Inflammatory macrophage treated with lipopolysaccharide for 4 hours (primary cell): ENCODE measurements around the gene ATXN7L1.

ENCODE experiments used
- DNase-seq: peaks from one replicate; pipeline ENCODE4 v3.0.0-alpha.2; 2020

Gene ATXN7L1

GRCh38 chr7:105775580-105775979, 100.8 kb downstream of the ATXN7L1 start:
- DNase-seq: no peak

- DNase-seq: no peak
Observed at GRCh38 chr7:105773030-105773460, 103.4 kb downstream of the ATXN7L1 start.

- peak; percentile 64 for DNase-seq
Observed at GRCh38 chr7:105769901-105770628, 106.3 kb downstream of the ATXN7L1 start.

DNA sequence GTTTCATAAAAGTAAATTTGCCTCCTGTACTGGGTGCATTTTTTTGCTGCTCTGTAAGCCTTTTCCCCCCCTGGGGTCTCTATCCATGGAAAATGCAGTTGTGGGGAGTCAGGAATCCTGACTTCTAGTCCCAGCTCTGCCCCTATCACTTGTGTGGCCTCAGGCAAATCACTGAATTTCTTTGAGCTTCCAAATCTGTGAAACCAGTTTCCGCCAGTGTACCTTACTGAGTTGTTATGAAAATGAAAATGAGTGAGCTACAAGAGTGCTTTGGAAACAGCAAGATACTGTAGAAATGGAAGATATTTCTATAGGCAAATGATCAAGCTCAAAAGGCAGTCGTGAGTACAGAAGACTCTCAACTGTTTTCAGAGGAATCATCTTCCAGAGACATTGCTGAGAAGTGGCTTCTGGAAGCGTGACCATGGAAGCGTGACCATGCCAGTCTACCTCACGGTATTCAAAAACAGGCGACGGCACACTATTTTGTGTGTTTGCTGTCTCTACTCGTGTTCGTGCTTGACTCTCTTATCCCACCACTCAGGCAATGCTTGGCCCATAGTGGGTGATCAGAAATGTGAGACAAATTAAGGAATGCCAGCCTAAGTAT, 107.4 kb downstream of the ATXN7L1 start:
- no peak for DNase-seq

GRCh38 chr7:105768117-105768516, 108.3 kb downstream of the ATXN7L1 start:
- DNase-seq: no peak

DNA sequence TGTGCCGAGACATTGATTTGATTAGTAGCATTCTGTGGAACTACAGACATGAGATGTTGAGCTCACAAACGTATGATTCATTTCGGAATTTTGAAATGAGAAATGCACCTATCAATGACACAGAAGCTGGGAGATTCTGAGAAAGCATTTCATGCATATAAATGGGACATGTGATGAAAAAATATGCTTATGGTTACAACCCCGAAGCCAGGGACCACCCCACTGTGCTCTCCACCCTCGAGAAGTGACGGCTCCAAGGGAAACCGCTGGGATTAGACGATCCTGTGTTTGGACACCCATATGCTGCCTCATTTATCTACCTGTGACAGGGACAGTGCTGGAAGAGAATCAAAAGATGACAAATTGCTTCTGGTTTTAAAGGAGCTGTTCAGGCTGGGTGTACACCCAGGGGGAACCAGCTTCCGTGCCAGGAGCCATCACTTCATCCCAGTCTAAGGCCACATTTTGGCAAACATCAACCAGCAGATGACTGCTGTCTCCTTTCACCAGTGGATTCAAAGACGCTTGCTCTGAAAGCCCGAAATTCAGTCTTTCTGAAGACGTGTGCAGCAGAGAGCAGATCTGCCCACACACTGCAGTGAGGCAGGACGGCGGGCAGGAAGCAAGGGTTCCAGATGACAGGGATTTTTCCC, 109.9 kb downstream of the ATXN7L1 start:
- DNase-seq: no peak

GRCh38 chr7:105765846-105766245, 110.6 kb downstream of the ATXN7L1 start:
- no peak for DNase-seq

- DNase-seq: no peak
Observed at GRCh38 chr7:105764506-105764905, 111.9 kb downstream of the ATXN7L1 start.

- no peak for DNase-seq
Observed at GRCh38 chr7:105760551-105761447, 115.6 kb downstream of the ATXN7L1 start.

- peak; percentile 55 for DNase-seq
Observed at GRCh38 chr7:105759670-105760550, 116.5 kb downstream of the ATXN7L1 start.

GRCh38 chr7:105756367-105756766, 120.0 kb downstream of the ATXN7L1 start:
- no peak for DNase-seq

- no peak for DNase-seq
Observed at GRCh38 chr7:105752671-105753275, 123.6 kb downstream of the ATXN7L1 start.

GRCh38 chr7:105751054-105751453, 125.3 kb downstream of the ATXN7L1 start:
- DNase-seq: no peak

DNA sequence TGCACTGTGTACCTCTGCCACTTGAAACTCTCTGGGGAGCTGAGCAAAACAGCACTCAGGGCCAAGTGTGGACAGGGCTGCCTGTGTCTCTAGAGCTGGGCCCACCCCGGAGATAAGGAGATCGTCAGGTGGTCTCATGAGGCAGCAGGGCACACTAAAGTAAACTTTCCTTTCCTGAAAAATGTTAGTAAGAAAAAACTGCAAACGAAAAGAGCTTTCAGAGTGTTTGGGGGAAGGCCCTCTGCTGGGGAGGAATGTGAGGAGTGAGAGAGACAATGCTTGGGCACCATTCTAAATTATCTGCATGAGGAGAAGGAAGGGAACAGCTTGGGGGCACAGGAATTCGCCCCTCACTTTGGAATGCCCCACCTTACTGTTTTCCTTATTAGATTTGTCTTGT, 127.7 kb downstream of the ATXN7L1 start:
- DNase-seq: no peak

DNA sequence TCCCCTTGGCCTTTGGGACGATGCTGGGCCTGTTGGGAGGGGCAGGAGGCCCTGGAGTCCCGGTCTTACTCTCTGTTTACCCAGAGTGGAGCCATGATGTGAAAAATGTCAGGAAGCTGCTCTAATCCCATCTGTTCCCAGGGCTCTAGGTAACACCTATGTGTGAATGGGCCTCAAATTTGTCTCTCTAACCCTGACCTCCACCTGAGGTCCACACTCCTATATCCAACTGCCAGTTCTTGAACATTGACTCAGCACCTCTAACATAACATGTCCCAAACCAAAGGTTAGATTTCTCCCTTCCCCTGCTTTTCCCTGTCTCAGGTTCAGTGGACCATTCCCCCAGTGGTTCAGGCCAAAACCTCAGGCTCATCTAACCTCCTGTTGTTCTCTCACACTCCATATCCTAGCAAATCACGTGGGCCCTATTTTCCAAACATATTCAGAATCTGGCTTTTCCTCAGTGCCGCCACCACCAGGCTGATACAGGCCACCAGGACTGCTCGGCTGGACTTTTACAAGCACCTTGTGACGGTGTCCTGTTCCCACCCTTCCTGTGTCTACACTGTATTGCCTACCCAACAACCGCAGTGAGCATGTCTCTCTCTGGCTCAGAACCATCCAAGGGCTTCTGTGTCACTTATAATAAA, 130.6 kb downstream of the ATXN7L1 start:
- no peak for DNase-seq

DNA sequence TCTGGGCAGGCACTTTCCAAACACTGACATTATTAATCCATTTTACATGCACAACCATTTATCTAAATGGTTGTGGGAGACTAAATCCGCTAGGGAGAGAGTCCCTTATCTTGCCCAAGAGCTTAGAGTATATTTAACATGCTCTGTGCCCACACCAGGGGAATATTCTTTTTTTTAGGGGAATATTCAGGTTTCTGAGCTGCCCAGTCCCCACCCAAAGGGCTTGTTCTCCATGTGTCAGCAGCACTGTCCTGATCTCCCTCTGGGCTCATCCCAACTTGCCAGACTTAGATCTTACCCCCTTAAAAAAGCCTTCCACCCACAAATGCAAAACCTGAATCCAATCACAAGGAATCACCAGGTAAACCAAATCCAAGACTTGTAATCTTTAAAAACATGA, 132.1 kb downstream of the ATXN7L1 start:
- no peak for DNase-seq

- peak; percentile 16 for DNase-seq
Observed at GRCh38 chr7:105743351-105744090, 132.9 kb downstream of the ATXN7L1 start.

GRCh38 chr7:105742787-105743186, 133.6 kb downstream of the ATXN7L1 start:
- DNase-seq: peak; percentile 16

GRCh38 chr7:105741982-105742381, 134.4 kb downstream of the ATXN7L1 start:
- no peak for DNase-seq

DNA sequence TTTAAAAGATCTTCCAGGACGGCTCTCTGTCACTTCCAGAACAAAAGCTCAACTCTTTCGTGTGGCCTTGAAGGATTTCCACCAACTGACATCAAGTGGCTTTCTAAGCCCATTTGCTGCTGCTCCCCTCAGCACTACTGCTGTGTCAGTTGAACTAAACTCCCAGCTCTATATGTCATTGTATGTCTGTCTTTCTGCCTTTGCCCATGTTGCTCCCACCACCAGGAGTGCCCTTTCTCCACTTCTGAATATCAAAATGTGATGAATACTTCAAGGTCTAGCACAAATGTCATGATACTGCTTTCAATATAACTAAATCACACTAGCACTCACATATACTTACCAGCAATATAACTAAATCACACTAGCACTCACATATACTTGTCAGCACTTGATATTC, 138.3 kb downstream of the ATXN7L1 start:
- DNase-seq: no peak
